ENCODE results near the gene GAB2. TPM values are rescaled to one million over a fixed set of nuclear protein-coding genes. Genes with fewer than 3 reads are reported as not detected.

GAB2 gene
- polyA plus RNA-seq, 1 experiment, result 8.7 TPM

- Histone ChIP-seq H3K4me3 (ENCODE audit: low read depth, low read length) (no peak overlapping the region), H3K27me3 (ENCODE audit: control insufficient read depth, insufficient read depth, low read length) (no peaks in the 10 kb centered on the region), H3K27ac (ENCODE audit: low read depth, low read length) (no peak overlapping the region), H3K9me3 (ENCODE audit: control insufficient read depth, insufficient read depth, low read length) (no peaks in the 10 kb centered on the region)
- CTCF ChIA-PET, result no interaction called here
- no peak for TF ChIP-seq CTCF (IDR thresholded peaks at IDR 0.05; ENCODE audit: low read depth, low read length)
- POLR2A ChIA-PET, result no interaction called here
- no peak for DNase-seq (ENCODE audit: low read depth, low spot score)
These were observed 217.6 kb downstream of the GAB2 start for GRCh38 chr11:78200061-78200460.

- no peak for DNase-seq (ENCODE audit: low read depth, low spot score)
- ChIA-PET CTCF (no interaction called here), POLR2A (no interaction called here)
- Histone ChIP-seq H3K9me3 (ENCODE audit: control insufficient read depth, insufficient read depth, low read length) (no peaks in the 10 kb centered on the region), H3K27me3 (ENCODE audit: control insufficient read depth, insufficient read depth, low read length) (no peaks in the 10 kb centered on the region), H3K27ac (ENCODE audit: low read depth, low read length) (no peak overlapping the region), H3K4me3 (ENCODE audit: low read depth, low read length) (no peak overlapping the region)
- TF ChIP-seq CTCF (IDR thresholded peaks at IDR 0.05; ENCODE audit: low read depth, low read length), result no peak
These were observed 218.0 kb downstream of the GAB2 start for GRCh38 chr11:78199653-78200015.

GRCh38 chr11:78199015-78199652 lies 218.5 kb downstream of the GAB2 start:
- TF ChIP-seq CTCF (IDR thresholded peaks at IDR 0.05; ENCODE audit: low read depth, low read length), result no peak
- ChIA-PET POLR2A (no interaction called here), CTCF (no interaction called here)
- H3K27me3 ChIP-seq (ENCODE audit: control insufficient read depth, insufficient read depth, low read length), result no peaks in the 10 kb centered on the region
- no peak for DNase-seq (ENCODE audit: low read depth, low spot score)
- H3K4me3 ChIP-seq (ENCODE audit: low read depth, low read length), result no peak overlapping the region
- no peak overlapping the region for H3K27ac ChIP-seq (ENCODE audit: low read depth, low read length)
- H3K9me3 ChIP-seq (ENCODE audit: control insufficient read depth, insufficient read depth, low read length), result no peaks in the 10 kb centered on the region

- CTCF ChIA-PET, result no interaction called here
These were observed 219.8 kb downstream of the GAB2 start for GRCh38 chr11:78197816-78198215.

GRCh38 chr11:78196661-78197091 lies 220.9 kb downstream of the GAB2 start:
- no peak for DNase-seq (ENCODE audit: low read depth, low spot score)
- no peaks in the 10 kb centered on the region for H3K27me3 ChIP-seq (ENCODE audit: control insufficient read depth, insufficient read depth, low read length)
- TF ChIP-seq CTCF (IDR thresholded peaks at IDR 0.05; ENCODE audit: low read depth, low read length), result no peak
- no peak overlapping the region for H3K4me3 ChIP-seq (ENCODE audit: low read depth, low read length)
- POLR2A ChIA-PET, result no interaction called here
- no peaks in the 10 kb centered on the region for H3K9me3 ChIP-seq (ENCODE audit: control insufficient read depth, insufficient read depth, low read length)
- CTCF ChIA-PET, result no interaction called here
- H3K27ac ChIP-seq (ENCODE audit: low read depth, low read length), result no peak overlapping the region

More at GRCh38 chr11:78197816-78198215, 219.8 kb downstream of the GAB2 start:
- DNase-seq (ENCODE audit: low read depth, low spot score), result no peak
- POLR2A ChIA-PET, result no interaction called here
- H3K4me3 ChIP-seq (ENCODE audit: low read depth, low read length), result no peak overlapping the region
- TF ChIP-seq CTCF (IDR thresholded peaks at IDR 0.05; ENCODE audit: low read depth, low read length), result no peak
- H3K9me3 ChIP-seq (ENCODE audit: control insufficient read depth, insufficient read depth, low read length), result no peaks in the 10 kb centered on the region
- no peak overlapping the region for H3K27ac ChIP-seq (ENCODE audit: low read depth, low read length)
- no peaks in the 10 kb centered on the region for H3K27me3 ChIP-seq (ENCODE audit: control insufficient read depth, insufficient read depth, low read length)

All from AG04450 (cell line).